ENCODE results near the gene TLR10.

The TLR10 gene

GRCh38 chr4:38759790-38760122 lies 23.0 kb downstream of the TLR10 start:
- DNase-seq: no peak

- peak; percentile 70 for DNase-seq
Observed at GRCh38 chr4:38759113-38759789, 23.5 kb downstream of the TLR10 start.

GRCh38 chr4:38757945-38758600 lies 24.7 kb downstream of the TLR10 start:
- peak; percentile 16 for DNase-seq

GRCh38 chr4:38752941-38753806 lies 29.6 kb downstream of the TLR10 start:
- no peak for DNase-seq

- DNase-seq: no peak
Observed at GRCh38 chr4:38752372-38752940, 30.3 kb downstream of the TLR10 start.

- DNase-seq: no peak
Observed at GRCh38 chr4:38751341-38752010, 31.3 kb downstream of the TLR10 start.

- DNase-seq: no peak
Observed at GRCh38 chr4:38749336-38749735, 33.5 kb downstream of the TLR10 start.

GRCh38 chr4:38747629-38748028 lies 35.2 kb downstream of the TLR10 start:
- DNase-seq: no peak

- DNase-seq: no peak
Observed at GRCh38 chr4:38745881-38746280, 36.9 kb downstream of the TLR10 start.

- no peak for DNase-seq
Observed at GRCh38 chr4:38743866-38744265, 38.9 kb downstream of the TLR10 start.

GRCh38 chr4:38740303-38740702 lies 42.5 kb downstream of the TLR10 start:
- DNase-seq: no peak

- no peak for DNase-seq
Observed at GRCh38 chr4:38738940-38739803, 43.6 kb downstream of the TLR10 start.

GRCh38 chr4:38735870-38736269 lies 46.9 kb downstream of the TLR10 start:
- DNase-seq: no peak

GRCh38 chr4:38734911-38735310 lies 47.9 kb downstream of the TLR10 start:
- DNase-seq: no peak

- DNase-seq: no peak
Observed at GRCh38 chr4:38734446-38734845, 48.3 kb downstream of the TLR10 start.

GRCh38 chr4:38733663-38734062 lies 49.1 kb downstream of the TLR10 start:
- no peak for DNase-seq

- peak; percentile 73 for DNase-seq
Observed at GRCh38 chr4:38730830-38731646, 51.8 kb downstream of the TLR10 start.

GRCh38 chr4:38730493-38730829 lies 52.3 kb downstream of the TLR10 start:
- DNase-seq: no peak

GRCh38 chr4:38728631-38729141 lies 54.1 kb downstream of the TLR10 start:
- DNase-seq: no peak

- DNase-seq: no peak
Observed at GRCh38 chr4:38724475-38724808, 58.3 kb downstream of the TLR10 start.
